AML-193 (cell line): Measurements from ENCODE around the gene CAMK2G.
"Not testable (repeated sequence)": the region's sequence is repeated elsewhere in the genome, so short reads cannot be mapped to it uniquely, and the experiment has no call there.

ENCODE experiments used
- DNase-seq, 2 experiments: peaks; one replicate each; lab custom pipeline; 2025; lab: John Stamatoyannopoulos, UW

The CAMK2G gene

DNA sequence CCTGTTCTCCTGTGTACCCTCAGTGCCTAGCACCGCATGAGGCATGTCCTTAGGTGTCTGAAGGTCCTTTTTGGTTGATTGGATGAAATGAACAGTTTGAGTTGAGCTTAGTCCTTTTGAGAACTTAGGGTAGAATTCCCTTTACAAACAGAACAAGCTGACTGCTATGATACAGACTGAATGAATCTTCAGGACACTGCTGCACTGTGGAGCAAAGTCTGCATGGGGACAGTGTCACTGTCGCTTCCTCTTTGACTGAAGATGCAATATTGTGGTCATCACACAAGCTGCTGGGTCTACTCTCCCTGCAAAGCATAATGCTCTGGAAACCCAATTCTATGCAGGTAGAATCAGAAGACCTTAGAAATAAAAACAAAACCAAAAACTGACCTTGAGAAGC lies 28.0 kb upstream of the CAMK2G start:
- DNase-seq: peak; percentile 60 to 62

DNA sequence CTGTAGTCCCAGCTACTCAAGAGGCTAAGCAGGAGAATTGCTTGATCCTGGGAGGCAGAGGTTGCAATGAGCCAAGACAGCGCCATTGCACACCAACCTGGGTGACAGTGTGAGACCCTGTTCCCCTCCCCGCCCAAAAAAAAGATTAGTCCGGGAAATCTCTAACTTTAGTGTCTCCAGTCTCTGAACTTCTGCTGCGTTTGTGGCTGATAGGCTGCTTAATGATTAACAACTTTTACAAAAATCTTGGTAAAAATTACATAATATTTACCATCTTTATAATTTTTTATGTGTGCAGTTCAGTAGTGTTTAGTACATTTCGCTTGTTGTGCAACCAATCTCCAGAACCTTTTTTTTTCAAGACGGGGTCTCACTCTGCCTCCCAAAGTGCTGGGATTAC lies 26.9 kb upstream of the CAMK2G start:
- no peak for DNase-seq

GRCh38 chr10:73900064-73900463 lies 25.7 kb upstream of the CAMK2G start:
- DNase-seq: no peak

DNA sequence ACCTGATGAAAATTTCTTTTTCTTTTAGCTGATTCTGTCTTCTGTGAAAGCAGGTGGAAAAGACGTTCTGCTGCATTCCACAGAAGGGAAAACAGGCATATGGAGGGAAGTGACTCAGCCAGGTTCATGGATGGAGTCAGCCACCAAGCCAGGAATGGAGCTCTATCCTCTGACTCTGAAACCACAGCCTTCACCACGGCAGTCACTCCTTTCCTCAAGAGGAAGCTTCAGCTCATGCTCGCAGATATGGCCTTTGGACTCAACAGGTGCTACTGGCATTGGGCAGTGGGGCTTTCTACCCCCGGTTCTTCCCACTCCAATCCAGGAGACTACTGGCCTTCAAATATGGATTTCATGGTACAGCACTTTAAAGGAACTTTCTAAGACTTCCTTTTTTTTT lies 25.1 kb upstream of the CAMK2G start:
- peak in 1 of 2 experiments; percentile 16 for DNase-seq

- DNase-seq: no peak
Measured at GRCh38 chr10:73898730-73899410, 24.5 kb upstream of the CAMK2G start.

DNA sequence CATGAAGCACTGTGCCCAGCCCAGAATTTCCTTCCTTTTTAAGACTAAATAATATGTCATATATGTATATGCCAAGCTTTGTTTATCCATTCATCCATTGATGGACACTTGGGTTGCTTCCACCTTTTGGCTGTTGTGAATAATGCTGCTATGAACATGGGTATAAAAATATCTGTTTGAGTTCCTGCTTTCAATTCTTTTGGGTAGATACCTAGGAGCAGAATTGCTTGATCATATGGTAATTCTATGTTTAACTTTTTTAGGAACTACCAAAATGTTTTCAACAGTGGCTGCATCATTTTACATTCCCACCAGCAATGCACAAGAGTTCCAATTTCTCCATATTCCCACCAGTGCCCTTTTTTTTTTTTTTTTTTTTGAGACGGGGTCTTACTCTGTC lies 23.3 kb upstream of the CAMK2G start:
- no peak for DNase-seq

DNA sequence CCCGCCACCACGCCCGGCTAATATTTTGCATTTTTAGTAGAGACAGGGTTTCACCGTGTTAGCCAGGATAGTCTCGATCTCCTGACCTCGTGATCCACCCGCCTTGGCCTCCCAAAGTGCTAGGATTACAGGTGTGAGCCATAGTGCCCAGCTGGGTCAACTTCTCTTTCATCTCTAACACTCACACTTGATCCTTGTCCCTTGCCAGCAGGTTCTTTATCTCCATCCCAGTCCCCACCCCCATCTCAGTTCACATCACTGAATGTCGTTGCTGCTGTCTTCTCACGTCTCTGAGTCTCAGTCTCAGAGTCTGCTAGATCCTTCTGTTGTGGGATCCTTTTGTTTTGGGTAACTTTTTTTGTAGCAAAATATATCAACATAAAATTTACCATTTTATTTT lies 21.0 kb upstream of the CAMK2G start:
- not testable (repeated sequence) for DNase-seq

GRCh38 chr10:73894245-73894971 lies 20.1 kb upstream of the CAMK2G start:
- no peak for DNase-seq

- DNase-seq: no peak
Measured at GRCh38 chr10:73893426-73893825, 19.1 kb upstream of the CAMK2G start.

DNA sequence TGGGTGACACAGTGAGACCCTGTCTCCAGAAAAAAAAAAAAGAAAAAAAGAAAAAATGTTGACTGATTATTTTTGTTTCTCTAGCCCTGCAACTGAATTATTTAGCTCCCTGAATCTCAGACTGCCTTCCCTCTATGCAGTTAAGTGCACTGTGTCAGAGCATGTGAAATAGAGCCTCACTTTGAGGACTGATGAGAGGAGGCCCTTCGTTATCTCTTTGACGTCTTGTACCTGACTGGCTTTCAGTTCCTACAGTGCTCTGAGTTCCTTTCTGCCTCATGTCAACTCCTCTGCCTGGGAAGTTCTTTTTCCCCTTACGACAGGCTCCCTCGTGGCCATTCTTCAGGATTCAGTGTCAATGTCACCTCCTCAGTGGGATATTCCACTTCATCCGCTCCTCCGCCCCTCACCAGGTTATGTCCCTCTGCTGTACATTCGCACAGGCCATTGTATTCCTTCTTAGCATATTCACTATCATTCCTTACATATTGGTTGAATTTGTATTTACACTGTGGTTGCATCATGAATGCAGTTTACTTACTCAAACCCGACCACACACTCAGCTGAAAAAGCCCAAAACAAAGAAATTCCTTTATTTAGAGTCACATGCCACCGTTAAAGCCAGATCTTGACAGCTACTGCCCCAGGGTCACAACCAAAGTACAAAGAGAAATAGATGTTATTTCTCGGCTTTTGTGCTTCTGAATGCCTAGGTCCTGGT lies 18.1 kb upstream of the CAMK2G start:
- DNase-seq: no peak

DNA sequence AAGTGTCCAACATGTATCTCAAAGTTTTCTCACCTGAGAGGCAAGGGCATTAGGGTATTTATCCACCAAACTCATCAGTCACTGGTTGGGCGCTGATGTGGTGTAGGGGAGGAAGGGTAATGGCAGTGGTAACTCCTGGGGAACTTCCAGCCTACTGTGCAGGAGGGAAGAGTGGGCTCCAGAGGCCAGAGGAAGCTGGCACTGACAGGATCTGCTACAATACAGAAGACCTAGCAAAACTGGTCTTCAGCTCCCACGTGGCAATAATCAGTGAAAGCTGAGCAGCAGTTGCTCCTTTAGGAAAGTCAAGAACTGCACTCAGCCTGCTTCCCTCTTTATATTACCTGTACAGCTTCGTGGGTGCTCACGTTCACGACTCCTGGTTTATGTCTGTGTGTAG lies 17.2 kb upstream of the CAMK2G start:
- DNase-seq: no peak

GRCh38 chr10:73890830-73891229 lies 16.5 kb upstream of the CAMK2G start:
- DNase-seq: not testable (repeated sequence)

- DNase-seq: no peak
Measured at GRCh38 chr10:73890261-73890660, 15.9 kb upstream of the CAMK2G start.

DNA sequence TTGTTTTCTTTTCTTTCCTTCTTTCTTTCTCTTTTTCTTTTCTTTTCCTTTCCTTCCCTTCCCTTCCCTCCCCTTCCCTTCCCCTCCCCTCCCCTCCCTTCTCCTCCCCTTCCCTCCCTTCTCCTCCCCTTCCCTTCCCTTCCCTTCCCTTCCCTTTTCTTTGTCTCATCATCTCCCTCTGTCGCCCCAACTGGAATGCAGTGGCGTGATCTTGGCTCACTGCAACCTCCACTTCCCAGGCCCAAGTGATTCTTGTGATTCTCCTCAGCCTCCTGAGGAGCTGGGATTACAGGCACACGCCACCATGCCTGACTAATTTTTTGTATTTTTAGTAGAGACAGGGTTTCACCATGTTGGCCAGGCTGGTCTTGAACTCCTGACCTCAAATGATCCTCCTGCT lies 15.1 kb upstream of the CAMK2G start:
- DNase-seq: not testable (repeated sequence)

DNA sequence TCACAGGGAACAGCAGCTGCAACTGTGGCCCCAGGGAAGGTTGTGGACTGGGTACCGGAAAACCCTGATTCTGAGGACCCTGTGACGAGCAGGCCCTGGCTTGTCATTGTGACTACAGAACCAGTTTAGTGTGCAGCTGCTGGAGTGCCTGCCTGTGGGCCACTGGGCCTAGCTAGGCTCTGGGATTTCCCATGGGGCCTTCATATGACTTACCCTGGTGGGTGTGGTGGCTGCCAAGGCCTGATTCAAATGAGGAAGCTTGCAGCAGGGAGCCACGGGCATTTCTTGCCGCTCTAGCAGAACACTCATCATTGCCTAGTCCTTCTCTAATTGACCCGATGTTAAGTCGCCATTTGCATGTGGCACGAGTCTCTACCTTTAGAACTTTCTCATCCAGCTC lies 14.7 kb upstream of the CAMK2G start:
- DNase-seq: peak; percentile 52 to 58

- DNase-seq: no peak
Measured at GRCh38 chr10:73888514-73888913, 14.2 kb upstream of the CAMK2G start.

DNA sequence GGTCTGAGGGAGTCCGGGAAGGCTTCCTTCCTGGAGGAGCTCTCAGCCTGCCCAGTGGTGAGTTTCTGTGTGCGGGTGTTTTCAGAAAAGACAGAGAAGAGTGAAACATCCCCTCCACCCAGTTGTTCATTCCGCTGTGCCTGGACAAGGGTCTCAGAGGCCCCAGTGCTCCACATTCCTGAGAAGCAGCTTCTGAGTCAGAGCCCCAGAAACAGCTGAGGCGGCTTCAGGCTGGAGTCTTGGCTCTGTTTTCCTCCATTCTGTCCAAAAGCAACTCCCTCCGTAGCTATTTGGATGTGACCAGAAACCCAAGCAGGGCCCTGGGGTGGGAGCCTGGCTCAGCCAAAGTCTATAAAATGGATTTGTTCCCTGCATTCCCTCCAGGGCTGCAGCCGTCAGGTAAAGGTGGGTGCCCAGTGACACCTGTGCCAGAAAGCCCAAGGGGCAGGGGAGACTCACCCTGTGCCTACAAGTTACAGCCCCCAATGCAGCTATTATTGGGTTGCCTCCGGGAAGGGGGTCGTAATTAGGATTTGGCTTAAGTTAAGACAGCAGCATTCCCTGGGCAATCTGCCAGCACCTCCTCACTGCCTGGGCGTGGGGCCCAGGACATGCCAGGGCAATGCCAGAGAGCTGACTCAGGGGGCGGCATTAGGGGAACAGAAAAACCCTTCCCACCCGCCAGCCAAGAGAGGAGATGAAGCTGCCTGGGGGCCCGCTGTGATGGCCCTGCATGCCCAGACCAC lies 13.1 kb upstream of the CAMK2G start:
- DNase-seq: no peak

DNA sequence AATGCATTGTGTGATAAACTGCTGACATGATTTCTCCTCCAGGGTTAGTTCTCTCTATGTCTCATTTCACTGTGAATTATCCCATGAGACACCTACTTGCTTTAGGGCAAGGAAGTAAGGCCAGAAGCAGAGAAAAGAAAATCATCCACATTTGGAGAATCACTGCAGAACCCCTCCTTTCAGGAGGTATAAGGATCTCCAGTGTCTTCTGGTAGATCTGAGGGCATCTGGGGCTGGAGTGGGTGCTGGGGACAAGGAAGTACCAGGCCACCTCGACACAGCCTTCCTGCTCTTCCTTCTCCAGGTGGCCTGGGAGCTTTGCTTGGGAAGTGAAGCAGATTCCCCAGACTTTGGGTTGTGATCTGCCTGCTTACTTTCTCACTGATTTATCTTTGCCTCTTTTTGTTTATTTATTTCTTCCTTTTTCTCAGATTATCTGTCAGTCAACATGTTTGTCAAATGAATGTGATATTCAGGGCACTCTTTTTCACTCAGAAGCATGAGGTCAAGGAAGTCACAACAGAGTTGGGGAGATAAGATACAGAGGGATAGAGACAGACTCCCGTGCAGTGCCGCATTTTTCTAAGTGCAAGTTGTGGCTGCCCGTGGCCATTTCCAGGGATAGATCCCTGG lies 12.4 kb upstream of the CAMK2G start:
- DNase-seq: no peak

- DNase-seq: peak; percentile 74 to 77
Measured at GRCh38 chr10:73886085-73886529, 11.8 kb upstream of the CAMK2G start.

DNA sequence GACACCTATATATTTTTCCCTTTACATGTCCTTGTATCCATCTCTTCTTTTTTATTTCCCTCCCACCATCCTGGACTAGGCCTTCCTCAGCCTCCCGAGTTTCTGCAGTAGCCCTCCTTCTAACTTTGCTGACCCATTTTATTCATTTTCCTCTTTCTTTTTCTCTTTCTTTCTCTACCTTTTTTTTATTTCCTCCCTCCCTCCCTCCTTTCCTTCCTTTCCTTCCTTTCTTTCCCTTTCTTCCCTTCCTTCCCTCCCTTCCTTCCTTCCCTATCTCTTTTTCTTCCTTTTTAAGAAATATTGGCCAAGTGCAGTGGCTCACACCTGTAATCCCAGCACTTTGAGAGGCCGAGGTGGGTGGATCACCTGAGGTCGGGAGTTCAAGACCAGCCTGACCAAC lies 9.7 kb upstream of the CAMK2G start:
- DNase-seq: no peak

DNA sequence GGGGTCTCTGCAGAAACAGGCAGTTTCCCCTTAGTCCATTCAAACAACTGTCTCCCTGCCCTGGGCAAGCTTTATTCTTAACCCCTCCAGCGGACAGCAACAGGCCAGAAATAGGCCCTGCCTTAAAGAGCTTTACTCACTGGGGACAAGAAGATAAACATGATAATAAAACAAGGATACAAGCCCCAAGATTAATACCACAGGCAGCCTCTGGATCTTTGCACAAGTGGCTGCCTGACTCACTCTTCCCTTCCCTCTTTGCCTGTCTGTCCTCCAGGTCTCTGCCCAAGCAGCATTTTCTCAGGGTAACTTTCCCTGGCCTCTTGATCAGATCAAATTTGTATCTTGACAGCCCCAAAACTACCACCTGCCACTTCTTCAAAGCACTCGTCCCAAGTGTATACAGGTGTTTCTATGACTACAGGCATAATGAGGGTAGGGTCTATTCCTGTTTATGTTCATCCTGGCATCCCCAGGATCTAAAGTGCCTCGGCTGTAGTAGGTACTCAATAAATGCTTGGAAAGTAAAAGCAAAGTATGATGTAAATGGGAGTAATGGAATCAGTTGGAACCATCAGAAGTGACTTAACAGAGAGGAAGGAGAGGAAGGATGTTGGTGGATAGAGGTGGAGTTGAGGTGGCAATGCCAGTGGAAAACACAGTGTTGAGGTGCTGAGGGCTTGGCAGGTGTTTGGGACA lies 7.0 kb upstream of the CAMK2G start:
- no peak for DNase-seq
